Measurements from ENCODE around the gene SKAP1.
"Not testable (repeated sequence)": the region's sequence is repeated elsewhere in the genome, so short reads cannot be mapped to it uniquely, and the experiment has no call there.

Gene SKAP1

GRCh38 chr17:48313096-48313755 is 116.8 kb downstream of the SKAP1 start:
- no peak for DNase-seq

- DNase-seq = no peak
Measured at GRCh38 chr17:48311324-48311723, 118.7 kb downstream of the SKAP1 start.

- peak; percentile 97 for DNase-seq
Measured at GRCh38 chr17:48310748-48311213, 119.2 kb downstream of the SKAP1 start.

GRCh38 chr17:48308581-48308980 is 121.4 kb downstream of the SKAP1 start:
- DNase-seq = no peak

- DNase-seq = peak; percentile 83
Measured at GRCh38 chr17:48307814-48308411, 122.1 kb downstream of the SKAP1 start.

GRCh38 chr17:48307255-48307654 is 122.8 kb downstream of the SKAP1 start:
- no peak for DNase-seq

GRCh38 chr17:48301002-48301401 is 129.0 kb downstream of the SKAP1 start:
- DNase-seq = no peak

- DNase-seq = no peak
Measured at GRCh38 chr17:48299760-48300159, 130.3 kb downstream of the SKAP1 start.

- DNase-seq = no peak
Measured at GRCh38 chr17:48297825-48298224, 132.2 kb downstream of the SKAP1 start.

- DNase-seq = peak; percentile 32
Measured at GRCh38 chr17:48296453-48296852, 133.6 kb downstream of the SKAP1 start.

GRCh38 chr17:48295362-48296288 is 134.4 kb downstream of the SKAP1 start:
- DNase-seq = peak; percentile 67

GRCh38 chr17:48294806-48295361 is 135.1 kb downstream of the SKAP1 start:
- peak; percentile 78 for DNase-seq

- DNase-seq = peak; percentile 96
Measured at GRCh38 chr17:48294020-48294805, 135.8 kb downstream of the SKAP1 start.

- peak; percentile 96 for DNase-seq
Measured at GRCh38 chr17:48293319-48294019, 136.5 kb downstream of the SKAP1 start.

- DNase-seq = no peak
Measured at GRCh38 chr17:48290378-48290777, 139.6 kb downstream of the SKAP1 start.

GRCh38 chr17:48286917-48287316 is 143.1 kb downstream of the SKAP1 start:
- DNase-seq = not testable (repeated sequence)

- DNase-seq = no peak
Measured at GRCh38 chr17:48285614-48286013, 144.4 kb downstream of the SKAP1 start.

- DNase-seq = peak; percentile 86
Measured at GRCh38 chr17:48283907-48284306, 146.1 kb downstream of the SKAP1 start.

GRCh38 chr17:48283411-48283810 is 146.6 kb downstream of the SKAP1 start:
- peak; percentile 86 for DNase-seq

GRCh38 chr17:48282303-48282702 is 147.7 kb downstream of the SKAP1 start:
- DNase-seq = no peak

- DNase-seq = no peak
Measured at GRCh38 chr17:48278760-48279491, 151.1 kb downstream of the SKAP1 start.

Measured in NCI-H1092 treated with DMSO at 0.1 percent for 48 hours (cell line).